GF-D8 (cell line): Measurements from ENCODE around the gene ZNF30.
"Not testable (repeated sequence)": the region's sequence is repeated elsewhere in the genome, so short reads cannot be mapped to it uniquely, and the experiment has no call there.

Source experiments
- DNase-seq: peaks from one replicate; lab custom pipeline; 2025; lab: John Stamatoyannopoulos, UW

The ZNF30 gene

DNA sequence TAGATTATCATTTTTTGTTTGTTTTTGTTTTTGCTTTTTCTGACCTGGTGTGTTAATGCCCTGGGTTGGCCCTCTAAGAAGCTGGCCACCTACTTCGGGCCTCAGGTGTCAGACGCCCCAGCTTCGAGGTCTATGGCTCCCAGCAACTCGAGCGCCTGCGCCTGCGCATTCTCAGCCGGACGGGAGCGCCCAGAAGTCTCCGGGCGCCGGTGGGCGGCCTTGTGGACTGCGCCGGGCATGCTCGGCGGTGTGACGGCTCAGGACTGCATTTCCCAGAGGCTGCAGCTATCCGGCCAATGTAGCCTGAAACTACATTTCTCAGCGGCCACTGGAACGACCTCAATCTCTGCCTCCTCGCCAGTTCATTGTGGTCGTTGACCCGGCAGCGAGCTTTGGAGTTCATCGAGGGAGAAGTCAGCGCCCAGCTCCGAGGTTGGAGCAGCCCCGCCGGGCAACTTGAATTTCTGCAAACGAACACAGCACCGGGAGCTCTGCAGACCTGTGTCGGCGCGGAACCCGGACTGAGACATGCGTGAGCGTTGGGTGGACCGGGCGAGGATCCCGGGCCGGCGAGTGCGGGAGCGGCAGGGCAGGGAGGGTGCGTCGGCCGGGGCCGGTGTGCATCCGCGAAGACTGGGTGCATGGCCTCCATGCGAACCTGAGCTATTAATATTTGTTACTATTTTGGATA lies at the start of gene ZNF30:
Gene ZNF30, plus strand, starts transcription at position 219 of the 691 bp plus-strand sequence. CDS start 3,045 bp downstream, outside the sequence.
- DNase-seq, result peak; percentile 76

DNA sequence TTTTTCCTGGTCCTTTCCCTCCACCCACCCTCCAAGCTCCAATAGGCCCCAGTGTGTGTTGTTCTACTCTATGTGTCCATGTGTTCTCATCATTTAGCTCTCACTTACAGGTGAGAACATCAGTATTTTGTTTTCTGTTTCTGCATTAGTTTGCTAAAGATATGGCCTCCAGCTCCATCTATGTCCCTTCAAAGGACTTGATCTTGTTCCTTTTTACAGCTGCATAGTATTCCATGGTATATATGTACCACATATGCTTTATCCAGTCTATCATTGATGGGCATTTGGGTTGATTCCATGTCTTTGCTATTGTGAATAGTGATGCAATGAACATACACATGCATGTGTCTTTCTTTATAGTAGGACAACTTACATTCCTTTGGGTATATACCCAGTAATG lies 47.1 kb upstream of the ZNF30 start:
- DNase-seq, result no peak

DNA sequence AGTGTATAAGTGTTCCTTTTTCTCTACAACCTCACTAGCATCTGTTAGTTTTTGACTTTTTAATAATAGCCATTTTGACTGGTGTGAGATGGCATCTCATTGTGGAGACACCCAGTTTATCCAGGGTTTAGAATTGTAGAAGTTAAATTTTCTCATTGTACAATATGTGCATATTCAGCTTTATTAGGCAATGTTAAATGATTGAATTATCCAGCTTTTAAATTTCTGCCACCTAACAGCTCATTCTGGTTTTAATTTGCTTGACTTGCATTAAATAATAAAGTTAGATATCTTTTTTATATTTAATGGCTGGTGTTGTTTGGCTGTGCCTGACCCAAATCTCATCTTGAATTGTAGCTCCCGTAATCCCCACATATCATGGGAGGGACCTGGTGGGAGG lies 46.7 kb upstream of the ZNF30 start:
- no peak for DNase-seq

DNA sequence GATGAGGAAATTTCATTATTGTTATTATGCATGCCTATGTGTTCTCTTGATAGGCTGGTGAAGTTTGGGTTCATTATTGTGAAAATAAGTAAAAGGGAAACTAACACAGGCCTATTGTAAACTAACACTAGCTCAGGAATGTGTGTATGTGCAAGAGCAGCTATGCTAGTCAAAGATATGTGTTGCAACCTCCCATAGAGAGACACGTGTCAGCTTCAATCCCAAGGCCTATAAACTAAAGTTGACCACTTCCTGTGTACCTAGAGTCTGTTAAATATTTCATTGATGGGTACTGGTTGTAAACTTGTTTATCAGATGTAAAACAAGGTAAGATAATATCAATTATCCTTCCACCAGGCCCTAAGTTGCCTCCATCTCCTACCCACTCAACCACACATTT lies 44.7 kb upstream of the ZNF30 start:
- no peak for DNase-seq

DNA sequence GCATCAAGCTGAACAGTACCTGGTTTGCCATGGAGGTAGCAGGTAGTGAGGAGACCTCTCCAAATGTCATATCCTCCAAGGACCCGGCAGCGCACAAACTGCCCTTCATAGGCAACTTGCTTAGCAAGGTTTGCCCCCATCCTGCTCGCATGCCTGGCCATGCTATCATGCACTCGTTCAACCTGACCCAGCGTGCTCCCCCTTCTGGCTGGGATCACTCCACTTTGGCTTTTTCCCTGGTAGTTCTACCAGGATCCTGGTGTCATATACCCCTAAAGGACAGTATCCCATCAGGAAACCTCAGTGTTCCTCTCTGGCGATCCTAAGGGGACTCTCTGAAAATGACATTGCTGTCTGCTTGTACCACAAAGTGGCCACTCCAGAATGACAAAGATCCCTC lies 38.6 kb upstream of the ZNF30 start:
- no peak for DNase-seq

DNA sequence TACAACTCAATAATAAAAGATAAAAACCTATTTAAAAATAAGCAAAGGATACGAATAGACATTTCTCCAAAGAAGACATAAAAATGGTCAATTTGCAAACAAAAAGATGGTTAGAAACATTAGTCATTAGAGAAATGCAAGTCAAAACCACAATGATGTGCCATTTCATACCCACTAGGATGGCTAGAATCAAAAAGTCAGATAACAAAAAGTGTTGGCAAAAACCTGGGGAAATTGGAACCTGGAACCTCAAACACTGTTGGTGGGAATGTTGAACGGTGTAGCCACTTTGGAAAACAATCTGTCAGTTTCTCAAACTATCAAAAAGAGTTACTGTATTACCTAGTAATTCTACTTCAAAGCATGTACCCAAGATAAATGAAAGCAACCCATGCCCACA lies 26.5 kb upstream of the ZNF30 start:
- DNase-seq, result no peak

DNA sequence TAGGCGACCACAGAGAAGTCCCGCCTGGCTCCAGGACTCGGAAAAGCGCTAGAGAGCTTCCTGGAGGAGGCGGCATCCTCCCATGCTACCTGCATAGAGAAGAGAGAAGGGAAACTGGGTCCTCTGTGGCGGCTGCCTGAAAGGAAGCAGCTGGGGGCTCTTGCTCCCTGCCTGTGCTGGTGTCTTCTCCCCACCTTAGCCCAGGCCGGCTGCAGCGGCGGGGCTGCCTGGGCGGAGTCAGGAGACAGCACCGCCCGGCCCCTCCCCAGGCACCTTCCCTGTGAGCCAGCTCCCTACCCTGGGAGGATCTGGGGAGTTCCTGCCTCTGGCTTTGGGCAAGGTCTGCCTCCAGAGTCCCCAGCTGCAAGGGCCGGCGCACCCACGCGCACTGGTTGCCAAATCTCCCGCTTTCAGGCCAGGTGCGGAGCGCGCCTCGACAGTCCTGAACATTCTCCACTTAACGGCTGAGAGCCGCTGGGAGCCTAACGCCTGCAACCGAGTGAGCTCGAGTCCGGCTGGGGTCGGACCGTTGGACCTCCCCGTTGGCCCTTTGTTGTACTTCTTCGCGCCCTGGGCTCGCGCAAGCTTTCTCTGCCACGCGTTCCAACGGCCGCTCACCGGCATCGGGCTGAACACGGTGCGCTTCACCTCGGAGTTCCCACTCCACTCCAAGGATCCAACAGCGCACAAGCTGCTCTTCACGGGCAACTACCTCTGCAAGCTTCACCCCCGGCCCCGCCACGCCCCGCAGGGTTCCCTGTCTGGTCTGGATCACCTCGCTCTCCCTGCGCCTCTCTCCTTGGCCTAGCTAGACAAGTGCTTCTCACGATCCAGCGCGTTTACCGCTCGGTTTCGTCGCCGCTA lies 21.8 kb upstream of the ZNF30 start:
- no peak for DNase-seq

DNA sequence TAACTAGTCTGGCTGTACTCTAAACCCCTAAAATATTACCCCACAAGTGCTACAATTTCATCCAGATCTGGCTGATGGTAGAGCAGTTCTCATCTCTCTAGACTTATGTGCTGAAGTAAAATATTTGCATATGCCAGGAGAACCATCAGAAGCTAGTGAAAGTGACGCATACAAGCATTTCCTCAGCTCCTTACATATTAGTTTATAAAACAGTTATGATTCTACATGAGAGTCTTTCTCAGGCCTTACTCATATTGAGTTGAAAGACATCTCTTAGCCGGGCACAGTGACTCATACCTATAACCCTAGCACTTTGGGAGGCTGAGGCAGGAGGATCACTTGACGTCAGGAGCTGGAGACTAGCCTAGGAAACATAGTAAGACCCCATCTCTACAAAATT lies 15.9 kb upstream of the ZNF30 start:
- no peak for DNase-seq

DNA sequence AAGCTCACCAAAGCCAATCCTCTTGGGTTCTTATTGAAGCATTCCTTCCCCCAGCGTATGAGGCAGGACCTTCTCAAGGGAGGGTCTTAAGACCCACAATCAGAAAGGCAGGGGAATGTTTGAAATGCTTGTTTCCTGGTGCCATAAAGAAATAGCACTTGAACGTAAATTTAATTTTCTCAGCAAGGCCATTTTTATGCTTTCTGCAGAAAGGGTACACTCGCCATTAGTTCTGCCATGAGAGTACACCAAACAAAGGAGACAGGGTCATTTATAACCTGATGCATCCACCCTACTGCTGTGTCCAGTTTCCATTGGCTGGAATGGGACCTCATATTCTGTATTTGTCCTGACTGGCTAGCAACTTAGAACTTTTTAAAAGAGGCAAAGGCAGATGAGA lies 9.6 kb upstream of the ZNF30 start:
- not testable (repeated sequence) for DNase-seq

DNA sequence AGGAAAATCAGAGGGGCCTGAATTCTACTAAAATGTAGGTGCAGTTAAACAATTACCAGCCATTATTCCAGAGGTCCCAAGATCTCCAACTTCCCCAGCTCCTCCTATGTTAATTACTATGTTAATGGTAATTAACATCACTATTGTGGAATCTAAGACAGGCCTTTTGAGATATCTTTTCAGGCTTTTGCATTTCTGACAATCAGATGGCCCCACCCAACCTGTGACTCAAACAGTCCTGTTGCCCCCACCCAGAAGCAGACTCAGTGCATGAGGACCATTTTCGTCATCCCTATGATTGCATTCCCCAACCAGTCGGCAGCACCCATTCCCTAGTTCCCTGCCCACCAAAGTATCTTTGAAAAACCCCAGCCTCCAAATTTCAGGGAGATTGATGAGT lies 8.5 kb upstream of the ZNF30 start:
- no peak for DNase-seq

DNA sequence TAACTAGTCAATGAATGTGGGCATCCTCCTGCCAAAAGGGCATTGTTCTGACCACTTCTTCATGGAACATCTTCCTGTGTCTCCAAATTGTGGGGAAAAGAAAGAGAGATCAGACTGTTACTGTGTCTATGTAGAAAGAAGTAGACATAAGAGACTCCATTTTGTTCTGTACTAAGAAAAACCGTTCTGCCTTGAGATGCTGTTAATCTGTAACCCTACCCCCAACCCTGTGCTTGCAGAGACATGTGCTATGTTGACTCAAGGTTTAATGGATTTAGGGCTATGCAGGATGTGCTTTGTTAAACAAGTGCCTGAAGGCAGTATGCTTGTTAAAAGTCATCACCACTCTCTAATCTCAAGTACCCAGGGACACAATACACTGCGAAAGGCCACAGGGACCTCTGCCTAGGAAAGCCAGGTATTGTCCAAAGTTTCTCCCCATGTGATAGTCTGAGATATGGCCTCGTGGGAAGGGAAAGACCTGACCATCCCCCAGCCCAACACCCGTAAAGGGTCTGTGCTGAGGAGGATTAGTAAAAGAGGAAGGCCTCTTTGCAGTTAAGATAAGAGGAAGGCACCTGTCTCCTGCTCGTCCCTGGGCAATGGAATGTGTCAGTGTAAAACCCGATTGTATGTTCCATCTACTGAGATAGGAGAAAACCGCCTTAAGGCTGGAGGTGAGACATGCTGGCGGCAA lies 6.5 kb upstream of the ZNF30 start:
- DNase-seq, result not testable (repeated sequence)

DNA sequence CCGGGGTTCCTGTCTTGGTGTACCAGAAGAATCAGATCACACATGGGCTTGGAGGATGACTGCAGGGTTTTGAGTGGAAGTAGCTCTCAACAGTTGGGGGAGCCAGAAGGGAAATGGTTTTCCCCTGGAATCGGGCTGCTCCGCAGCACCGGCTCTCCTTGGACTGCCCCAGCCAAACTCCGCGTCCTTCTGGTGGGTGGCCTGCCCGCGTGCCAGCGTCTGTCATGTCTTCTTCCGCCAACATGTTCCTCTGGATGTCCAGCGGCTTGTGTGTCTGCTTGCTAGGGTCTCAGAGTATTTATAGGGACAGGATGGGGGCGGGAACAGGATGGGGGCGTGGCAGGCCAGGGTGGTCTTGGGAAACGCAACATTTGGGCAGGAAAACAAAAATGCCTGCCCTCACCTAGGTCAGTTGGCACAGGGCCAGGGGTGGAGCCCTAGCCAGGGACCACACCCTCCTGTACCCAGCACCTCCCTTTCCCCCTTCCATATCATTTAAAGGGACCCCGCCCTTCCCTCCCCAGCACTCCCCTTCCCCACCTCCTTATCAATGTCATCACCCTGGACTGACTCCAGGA lies 1.3 kb upstream of the ZNF30 start:
- DNase-seq, result no peak

DNA sequence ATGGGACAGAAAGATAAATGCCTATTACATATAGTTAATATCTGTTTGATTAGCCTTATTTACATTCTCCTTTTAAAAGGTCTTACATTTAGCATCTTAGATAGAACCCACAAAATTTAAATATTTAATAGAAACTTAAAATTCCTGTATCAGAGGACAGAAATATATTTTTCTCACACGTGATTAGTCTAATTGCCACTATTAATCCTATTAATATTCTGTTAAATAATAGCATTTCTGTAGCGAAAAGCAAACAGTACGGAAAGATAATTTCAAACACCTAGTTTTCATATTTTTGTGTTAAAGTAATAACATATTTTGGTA lies 380 bp upstream of the ZNF30 start:
- DNase-seq, result no peak

DNA sequence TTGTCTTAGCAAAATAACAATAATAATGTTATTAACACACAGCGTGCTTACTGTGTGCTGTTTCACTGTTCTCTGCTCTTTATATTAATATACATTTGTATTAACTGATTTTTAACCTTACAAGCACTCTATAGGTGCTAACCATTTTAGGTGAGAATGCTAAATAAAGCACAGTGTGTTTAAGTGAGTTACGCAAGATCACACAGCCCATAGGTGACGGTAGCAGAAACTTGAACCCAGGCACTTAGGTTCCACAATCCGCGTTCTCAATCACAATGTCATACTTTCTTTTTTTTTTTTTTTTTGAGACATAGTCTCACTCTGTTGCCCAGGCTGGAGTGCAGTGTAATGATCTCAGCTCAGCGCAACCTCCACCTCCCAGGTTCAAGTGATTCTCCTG lies 5.8 kb downstream of the ZNF30 start:
- no peak for DNase-seq

DNA sequence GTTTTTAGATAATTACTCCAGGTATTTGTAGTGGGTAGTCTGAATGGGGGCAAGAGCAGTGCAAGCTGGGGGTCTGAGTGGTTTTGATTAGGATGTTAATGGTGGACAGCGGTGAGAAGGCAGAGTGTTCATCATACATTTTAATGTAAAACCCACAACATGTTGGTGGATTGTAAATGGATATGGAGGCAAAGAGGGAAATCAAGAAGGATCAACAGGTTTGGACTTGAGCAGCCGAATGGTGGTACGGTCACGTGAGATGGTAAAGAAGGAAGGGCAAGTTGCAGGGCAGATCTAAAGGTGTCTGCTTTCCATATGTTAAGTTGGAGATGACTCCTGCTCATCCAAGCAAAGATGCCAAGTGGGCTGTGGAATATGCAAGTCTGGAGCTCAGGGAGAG lies 9.5 kb downstream of the ZNF30 start:
- DNase-seq, result no peak

DNA sequence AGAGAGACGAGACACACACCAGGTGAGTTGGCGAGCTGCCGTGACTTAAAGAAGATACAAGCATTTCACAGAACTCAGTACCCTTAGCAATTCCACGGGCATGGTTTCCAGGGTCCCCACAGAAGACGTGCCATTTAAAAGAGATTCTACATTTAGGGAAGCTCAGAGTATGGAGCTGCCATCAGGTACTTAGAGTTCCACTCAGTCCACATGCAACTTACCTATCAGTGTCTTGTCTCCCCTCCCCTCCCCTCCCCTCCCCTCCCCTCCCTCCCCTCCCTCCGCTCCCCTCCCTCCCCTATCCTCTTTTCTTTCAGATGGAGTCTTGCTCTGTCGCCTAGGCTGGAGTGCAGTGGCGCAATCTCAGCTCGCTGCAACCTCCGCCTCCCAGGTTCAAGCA lies 12.2 kb downstream of the ZNF30 start:
- DNase-seq, result no peak

DNA sequence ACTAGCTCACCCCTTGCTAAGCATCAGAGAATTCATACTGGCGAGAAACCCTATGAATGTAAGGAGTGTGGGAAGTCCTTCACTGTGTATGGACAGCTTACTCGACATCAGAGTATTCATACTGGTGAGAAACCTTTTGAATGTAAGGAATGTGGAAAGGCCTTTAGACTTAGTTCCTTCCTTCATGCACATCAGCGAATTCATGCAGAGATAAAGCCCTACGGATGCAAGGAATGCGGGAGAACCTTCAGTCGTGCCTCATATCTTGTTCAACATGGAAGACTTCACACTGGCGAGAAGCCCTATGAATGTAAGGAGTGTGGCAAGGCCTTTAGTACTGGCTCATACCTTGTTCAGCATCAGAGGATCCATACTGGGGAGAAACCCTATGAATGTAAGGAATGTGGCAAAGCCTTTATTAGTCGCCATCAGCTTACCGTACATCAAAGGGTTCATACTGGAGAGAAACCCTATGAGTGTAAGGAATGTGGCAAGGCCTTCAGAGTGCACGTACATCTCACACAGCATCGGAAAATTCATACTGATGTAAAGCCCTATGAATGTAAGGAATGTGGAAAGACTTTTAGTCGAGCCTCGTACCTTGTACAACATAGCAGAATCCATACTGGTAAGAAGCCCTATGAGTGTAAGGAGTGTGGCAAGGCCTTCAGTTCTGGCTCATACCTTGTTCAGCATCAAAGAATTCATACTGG lies 17.3 kb downstream of the ZNF30 start:
- DNase-seq, result no peak

DNA sequence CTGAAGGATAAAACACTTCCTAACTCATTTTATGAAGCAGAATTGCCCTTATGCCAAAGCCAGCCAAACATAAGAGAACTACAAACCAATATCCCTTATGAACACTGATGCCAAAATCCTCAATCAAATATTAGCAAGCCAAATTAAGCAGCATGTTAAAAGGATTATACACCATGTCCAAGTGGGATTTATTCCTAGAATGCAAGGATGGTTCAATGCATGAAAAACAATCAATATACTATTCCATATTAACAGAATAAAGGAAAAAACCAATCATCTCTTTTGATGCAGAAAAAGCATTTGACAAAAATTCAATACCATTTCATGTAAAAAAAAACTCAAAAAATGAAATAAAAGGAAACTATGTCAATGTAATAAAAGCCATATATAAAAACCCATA lies 26.4 kb downstream of the ZNF30 start:
- no peak for DNase-seq

DNA sequence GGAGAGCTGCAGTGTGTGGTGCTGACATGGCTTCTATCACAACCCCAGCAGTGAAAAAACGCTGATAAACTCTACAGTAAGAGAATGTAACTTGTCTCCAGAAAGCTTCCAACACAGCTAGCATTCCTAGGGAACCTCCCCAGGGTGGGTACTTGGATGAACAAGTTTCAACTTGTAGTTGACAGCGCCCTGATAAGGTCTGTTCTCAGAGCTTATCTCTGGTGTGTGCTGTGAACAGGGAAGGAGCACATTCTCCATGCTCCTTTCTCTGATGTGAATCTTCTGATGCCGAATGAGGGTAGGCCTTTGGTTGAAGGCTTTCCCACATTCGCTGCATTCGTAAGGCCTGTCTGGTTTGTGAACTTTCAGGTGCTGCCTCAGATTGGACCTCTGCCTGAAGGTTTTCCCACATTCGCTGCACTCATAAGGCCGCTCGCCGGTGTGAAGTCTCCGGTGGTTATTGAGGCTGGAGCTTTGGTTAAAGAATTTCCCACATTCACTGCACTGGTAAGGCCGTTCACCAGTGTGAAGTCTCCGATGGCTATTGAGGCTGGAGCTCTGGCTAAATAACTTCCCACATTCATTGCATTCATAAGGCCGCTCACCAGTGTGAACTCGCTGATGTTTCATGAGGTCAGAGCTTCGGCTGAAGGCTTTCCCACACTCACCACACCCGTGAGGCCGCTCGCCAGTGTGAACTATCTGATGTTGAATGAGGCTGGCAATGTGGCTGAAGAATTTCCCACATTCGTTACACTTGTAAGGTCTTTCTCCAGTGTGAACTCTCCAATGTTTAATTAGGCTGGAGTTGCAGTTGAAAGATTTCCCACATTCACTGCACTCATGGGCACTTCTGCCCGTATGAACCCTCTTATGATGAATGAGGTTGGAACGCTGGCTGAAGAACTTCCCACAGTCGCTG lies 31.4 kb downstream of the ZNF30 start:
- DNase-seq, result no peak

DNA sequence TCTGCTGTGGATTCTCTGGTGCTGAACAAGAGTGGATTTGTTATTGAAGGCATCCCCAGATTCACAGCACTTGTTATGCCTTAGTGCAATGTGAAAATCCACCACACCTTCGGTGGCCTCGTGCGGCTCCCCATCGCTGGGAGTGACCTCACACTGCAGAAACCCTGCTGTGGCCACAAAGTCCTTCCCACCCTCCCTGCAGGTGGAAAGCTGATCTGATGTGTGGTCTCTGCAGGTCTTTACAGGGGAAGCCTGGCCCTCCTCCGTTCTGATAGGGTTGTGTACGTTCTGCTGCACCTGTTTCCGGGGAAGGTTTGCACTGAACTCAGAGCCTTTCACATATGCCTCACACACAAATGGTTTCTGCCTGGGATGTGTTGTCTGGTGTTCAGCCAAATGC lies 32.3 kb downstream of the ZNF30 start:
- DNase-seq, result no peak
